Measurements from ENCODE around the gene THEM4.
A peak's percentile ranks its signal among the peaks of the same experiment; 100 is the strongest.
"Not testable (repeated sequence)": the region's sequence is repeated elsewhere in the genome, so short reads cannot be mapped to it uniquely, and the experiment has no call there.

Gene THEM4

DNA sequence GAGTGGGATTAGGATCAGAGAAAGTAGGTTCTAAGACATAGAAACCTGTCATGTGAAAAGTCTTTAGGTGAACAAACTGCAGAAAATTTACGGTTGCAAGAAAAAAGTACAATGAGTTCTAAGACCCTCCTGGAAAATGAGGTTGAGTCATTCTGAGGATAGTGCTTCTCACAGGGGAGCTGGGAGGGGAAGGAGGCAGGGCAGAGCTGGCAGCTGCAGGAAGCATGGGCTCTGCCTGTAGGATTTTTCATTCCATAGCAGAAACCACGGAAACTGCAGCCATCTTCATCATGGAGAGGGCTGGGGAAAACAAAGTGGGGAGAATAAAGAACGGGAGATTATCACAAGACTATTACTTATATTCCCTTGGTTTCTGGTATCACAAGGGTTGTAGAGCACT is 25.8 kb upstream of the THEM4 start:
- DNase-seq (ENCODE audit: low read depth, low spot score): peak; percentile 22

GRCh38 chr1:151934048-151934493 is 24.8 kb upstream of the THEM4 start:
- DNase-seq (ENCODE audit: low read depth, low spot score): peak; percentile 67

GRCh38 chr1:151924691-151925587 is 15.6 kb upstream of the THEM4 start:
- no peak for DNase-seq (ENCODE audit: low read depth, low spot score)

DNA sequence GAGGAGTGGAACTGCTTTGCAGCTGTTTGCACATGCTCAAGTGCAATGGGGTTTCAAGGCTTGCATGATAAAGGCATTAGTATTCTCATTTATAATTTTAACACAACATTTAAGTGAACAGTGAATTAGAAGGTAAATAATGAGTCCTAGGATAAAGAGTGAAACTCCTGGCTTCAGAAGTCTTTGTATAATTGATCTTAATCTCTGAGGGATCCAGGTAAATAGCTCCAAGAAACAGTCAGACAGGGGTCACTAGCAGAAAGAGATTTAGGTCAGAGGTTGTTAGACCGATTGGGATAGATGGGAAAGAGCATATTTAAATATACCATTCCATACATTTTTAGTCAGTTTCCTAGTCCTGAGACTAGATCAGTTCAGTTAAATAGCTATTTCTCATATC is 14.1 kb upstream of the THEM4 start:
- no peak for DNase-seq (ENCODE audit: low read depth, low spot score)

GRCh38 chr1:151920149-151920548 is 10.8 kb upstream of the THEM4 start:
- DNase-seq (ENCODE audit: low read depth, low spot score): no peak

DNA sequence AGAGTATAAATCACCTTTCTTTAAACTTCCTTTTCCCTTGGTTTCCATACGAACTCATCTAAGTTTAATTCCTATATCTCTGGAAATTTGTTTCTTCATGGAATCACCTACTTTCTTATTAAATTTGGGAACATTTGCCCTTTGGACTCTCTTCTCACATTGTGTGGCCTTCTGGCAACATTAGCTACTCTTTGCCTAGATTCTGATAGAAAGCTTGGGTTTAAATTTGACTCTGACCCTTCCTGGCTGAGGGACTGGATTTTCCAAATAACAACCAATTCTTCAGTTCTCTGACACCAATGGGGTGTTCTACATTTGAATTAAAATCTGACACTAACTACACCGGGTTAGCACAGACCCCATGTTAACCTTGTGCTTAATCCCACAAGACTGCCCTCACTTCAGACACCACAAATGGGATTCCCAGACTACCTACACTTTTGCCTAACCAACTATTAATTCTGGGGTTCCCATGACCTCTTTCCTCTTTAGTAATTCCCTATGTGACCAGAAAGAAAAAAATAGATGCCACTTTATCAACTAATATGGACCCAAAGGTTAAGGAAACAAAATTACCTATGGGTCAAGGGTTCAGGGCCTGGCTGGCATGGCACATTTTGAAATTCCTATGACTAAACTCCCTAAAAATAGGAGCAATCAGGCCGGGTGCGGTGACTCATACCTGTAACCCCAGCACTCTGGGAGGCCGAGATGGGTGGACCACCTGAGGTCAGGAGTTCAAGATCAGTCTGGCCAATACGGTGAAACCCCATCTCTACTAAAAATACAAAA is 9.7 kb upstream of the THEM4 start:
- DNase-seq (ENCODE audit: low read depth, low spot score): no peak

DNA sequence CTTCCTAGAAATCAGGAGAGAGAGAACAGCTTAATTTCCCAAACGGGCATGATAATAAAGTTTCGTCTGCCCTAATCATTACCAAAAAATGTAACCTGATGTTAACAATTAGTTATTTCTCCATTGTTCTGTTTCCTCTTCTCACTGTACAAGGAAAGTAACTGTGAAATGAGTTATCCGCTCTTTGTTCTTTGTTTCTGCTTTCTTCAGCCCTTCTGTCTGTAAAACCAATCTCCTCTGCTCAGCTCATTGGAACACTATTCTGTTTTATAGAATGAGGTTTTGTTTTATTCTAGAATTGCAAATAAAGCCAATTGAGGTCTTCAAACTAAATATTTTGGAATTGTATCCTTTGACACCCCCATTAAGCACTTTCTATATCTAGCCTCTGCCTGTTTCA is 8.8 kb upstream of the THEM4 start:
- DNase-seq (ENCODE audit: low read depth, low spot score): no peak

DNA sequence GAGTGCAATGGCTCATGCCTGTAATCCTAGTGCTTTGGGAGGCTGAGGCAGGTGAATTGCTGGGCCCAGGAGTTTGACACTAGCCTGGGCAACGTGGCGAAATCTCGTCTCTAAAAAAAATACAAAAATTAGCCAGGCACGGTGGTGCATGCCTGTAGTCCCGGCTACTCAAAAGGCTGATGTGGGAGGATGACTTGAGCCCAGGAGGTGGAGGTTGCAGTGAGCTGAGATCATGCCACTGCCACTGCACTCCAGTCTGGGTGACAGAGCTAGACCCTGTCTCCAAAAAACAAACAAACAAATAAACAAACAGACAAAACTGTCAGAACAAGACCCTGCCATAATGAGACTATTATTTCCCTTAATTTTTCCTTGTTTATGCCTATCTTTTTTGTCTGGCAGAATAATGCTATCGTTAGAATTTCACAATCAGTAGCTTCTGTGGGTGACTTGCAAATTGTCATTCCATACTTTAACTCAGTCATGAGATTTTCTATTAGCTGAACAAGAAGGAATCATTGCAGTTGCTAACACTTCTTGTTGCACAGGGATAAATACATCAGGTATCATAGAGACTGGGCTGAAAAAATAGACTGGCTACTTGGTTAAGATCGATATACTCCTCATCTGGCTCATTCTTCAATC is 7.5 kb upstream of the THEM4 start:
- no peak for DNase-seq (ENCODE audit: low read depth, low spot score)

DNA sequence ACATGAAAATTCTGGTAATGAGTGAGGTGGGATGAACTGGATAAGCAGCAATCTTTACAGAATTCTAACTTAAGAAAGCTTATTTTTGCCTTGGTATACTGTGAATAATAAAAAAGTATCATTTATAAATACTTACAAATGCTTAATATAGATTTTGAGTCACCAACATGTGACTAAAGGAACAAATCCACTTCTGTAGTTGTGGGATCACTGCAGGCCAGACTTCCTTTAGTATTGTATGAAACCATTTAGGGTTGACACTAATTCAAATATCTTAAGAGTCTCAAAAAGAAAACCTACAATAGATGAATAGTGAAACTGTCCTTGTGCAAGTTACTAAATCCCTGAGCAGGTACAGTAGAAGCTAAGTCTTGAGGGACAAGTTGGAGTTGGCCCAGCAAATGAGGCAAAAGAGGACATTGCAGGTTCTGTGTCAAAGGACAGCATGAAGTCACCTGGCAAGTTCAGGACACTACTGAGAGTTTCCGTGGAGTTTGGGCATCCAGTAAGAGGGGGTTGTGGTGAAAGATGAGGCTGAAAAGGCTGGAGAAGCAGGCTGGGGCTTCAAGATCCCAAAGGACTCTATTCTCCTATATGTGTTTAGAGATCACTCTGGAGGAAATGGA is 5.9 kb upstream of the THEM4 start:
- no peak for DNase-seq (ENCODE audit: low read depth, low spot score)

DNA sequence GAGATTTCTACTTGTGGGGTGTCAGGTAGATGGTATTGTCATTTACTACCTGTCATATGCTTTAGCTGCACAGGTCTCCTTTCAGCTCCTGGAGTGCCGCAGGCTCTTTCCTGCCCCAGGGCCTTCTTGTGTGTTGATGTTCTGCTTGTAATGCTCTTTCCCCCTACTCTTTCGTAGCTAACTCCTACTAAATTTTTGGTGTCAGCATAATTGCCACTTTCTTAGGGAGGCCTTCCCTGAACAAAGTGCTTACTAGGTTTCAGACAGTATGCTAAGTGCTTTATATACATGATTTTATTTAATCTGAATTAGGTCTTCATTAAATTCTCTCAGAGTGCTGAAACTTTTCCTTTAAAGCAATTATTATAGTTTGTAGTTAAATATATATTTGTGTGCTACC is 4.8 kb upstream of the THEM4 start:
- DNase-seq (ENCODE audit: low read depth, low spot score): no peak

GRCh38 chr1:151912973-151913372 is 3.7 kb upstream of the THEM4 start:
- DNase-seq (ENCODE audit: low read depth, low spot score): no peak

DNA sequence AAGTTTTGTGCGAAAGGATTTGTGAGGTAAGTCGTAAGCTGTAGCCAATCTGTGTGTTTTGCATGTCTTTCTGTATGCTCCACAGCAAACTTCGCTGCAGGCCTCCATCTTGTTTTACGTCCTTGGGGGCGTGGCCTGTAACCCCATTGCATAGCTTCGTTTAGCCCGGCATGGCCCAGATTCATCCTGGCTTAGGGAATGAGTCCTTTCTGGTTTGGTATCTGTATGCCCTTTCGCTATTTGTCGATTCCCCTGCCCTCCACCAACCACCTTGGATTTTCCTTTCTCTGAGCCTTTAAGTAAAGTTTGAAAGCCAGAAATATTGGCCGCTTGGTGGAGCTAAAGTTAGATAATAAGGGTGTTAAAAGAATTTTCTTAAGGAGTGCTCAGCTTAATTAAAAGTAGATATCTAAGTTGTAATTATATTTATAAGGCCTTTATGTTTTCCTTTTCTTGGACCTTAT is 1.1 kb downstream of the THEM4 start:
- peak; percentile 47 for DNase-seq (ENCODE audit: low read depth, low spot score)

GRCh38 chr1:151907363-151908139 is 1.8 kb downstream of the THEM4 start:
- DNase-seq (ENCODE audit: low read depth, low spot score): peak; percentile 48

- not testable (repeated sequence) for DNase-seq (ENCODE audit: low read depth, low spot score)
These were observed 3.0 kb downstream of the THEM4 start for GRCh38 chr1:151906324-151906645.

GRCh38 chr1:151905443-151906323 is 3.6 kb downstream of the THEM4 start:
- DNase-seq (ENCODE audit: low read depth, low spot score): peak; percentile 33

GRCh38 chr1:151905070-151905442 is 4.3 kb downstream of the THEM4 start:
- peak; percentile 13 for DNase-seq (ENCODE audit: low read depth, low spot score)

- DNase-seq (ENCODE audit: low read depth, low spot score): no peak
These were observed 6.5 kb downstream of the THEM4 start for GRCh38 chr1:151902858-151903257.

DNA sequence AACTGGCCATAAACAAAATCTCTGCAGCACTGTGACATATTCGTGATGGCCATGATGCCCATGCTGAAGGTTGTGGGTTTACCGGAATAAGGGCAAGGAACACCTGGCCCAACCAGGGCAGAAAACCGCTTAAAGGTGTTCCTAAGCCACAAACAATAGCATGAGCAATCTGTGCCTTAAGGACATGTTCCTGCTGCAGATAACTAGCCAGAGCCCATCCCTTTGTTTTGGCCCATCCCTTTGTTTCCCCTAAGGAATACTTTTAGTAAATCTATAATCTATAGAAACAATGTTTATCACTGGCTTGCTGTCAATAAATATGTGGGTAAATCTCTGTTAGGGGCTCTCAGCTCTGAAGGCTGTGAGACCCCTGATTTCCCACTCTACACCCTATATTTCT is 8.5 kb downstream of the THEM4 start:
- DNase-seq (ENCODE audit: low read depth, low spot score): not testable (repeated sequence)

DNA sequence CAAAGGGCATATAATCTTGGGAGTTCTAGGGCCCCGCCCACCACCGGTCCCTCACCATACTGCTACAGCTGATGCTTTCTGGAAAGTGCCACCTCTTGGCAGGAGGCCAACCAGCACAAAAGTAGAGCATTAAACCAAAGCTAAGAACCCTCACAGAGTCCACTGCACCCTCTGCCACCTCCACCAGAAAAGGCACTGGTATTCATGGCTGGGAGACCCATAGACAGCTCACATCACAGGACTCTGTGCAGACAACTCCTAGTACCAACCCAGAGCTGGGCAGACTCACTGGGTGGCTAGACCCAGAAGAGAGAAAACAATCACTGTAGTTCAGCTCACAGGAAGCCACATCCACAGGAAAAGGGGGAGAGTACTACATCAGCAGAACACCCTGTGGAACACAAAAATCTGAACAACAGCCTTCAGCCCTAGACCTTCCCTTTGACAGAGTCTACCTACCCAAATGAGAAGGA is 10.8 kb downstream of the THEM4 start:
- no peak for DNase-seq (ENCODE audit: low read depth, low spot score)

- DNase-seq (ENCODE audit: low read depth, low spot score): no peak
These were observed 11.3 kb downstream of the THEM4 start for GRCh38 chr1:151897991-151898431.
